ENCODE results near the gene ERICH6.

GRCh38 chr3:150687613-150688012, 16.1 kb downstream of the ERICH6 start:
- TF ChIP-seq CTCF (IDR thresholded peaks at IDR 0.05) (no peak), POLR2A (IDR thresholded peaks at IDR 0.05) (no peak), POLR2AphosphoS5 (IDR thresholded peaks at IDR 0.05; ENCODE audit: insufficient read depth in 1 of 2, low read depth in 1 of 2) (no peak)
